ENCODE measurements around the gene STAMBPL1. TPM values are rescaled to one million over a fixed set of nuclear protein-coding genes. Genes with fewer than 3 reads are reported as not detected.

The STAMBPL1 gene
- total RNA-seq, 2 donors from 2014 or later, result 28.2 to 39.9 TPM

- peak overlapping the region; percentile 14 for H3K27ac Mint-ChIP-seq
- H3K9me3 Mint-ChIP-seq, result no peaks in the 10 kb centered on the region
- no peak for ATAC-seq (replicated peaks in 1 of 2)
- DNase-seq, result no peak
- peaks cover 84% of the 10 kb centered on the region for H3K4me1 Mint-ChIP-seq (ENCODE audit: low read depth)
- H3K27me3 Mint-ChIP-seq (ENCODE audit: low read depth), result no peaks in the 10 kb centered on the region
- no peak overlapping the region for H3K4me3 Mint-ChIP-seq
- peaks cover 0 to 2% of the 10 kb centered on the region in 2 donors for H3K36me3 Mint-ChIP-seq (ENCODE audit: insufficient read depth in 2 of 2)
These were observed 8.9 kb downstream of the STAMBPL1 start for GRCh38 chr10:88888810-88889445.

GRCh38 chr10:88889559-88890337, 9.7 kb downstream of the STAMBPL1 start:
- peaks cover 83% of the 10 kb centered on the region for H3K4me1 Mint-ChIP-seq (ENCODE audit: low read depth)
- no peaks in the 10 kb centered on the region for H3K9me3 Mint-ChIP-seq
- DNase-seq (no peak), ATAC-seq (replicated peaks in 1 of 2) (no peak)
- peaks cover 0 to 2% of the 10 kb centered on the region in 2 donors for H3K36me3 Mint-ChIP-seq (ENCODE audit: insufficient read depth in 2 of 2)
- H3K27me3 Mint-ChIP-seq (ENCODE audit: low read depth), result no peaks in the 10 kb centered on the region
- no peak overlapping the region for H3K27ac Mint-ChIP-seq
- H3K4me3 Mint-ChIP-seq, result peak overlapping the region in 1 of 2 donors; percentile 1

- H3K27ac Mint-ChIP-seq, result no peak overlapping the region
- no peaks in the 10 kb centered on the region for H3K27me3 Mint-ChIP-seq (ENCODE audit: low read depth)
- peaks cover 82% of the 10 kb centered on the region for H3K4me1 Mint-ChIP-seq (ENCODE audit: low read depth)
- no peak for ATAC-seq (replicated peaks in 1 of 2)
- no peak for DNase-seq
- H3K4me3 Mint-ChIP-seq, result no peak overlapping the region
- no peaks in the 10 kb centered on the region for H3K9me3 Mint-ChIP-seq
- H3K36me3 Mint-ChIP-seq (ENCODE audit: insufficient read depth in 2 of 2), result peaks cover 0 to 2% of the 10 kb centered on the region in 2 donors
These were observed 10.8 kb downstream of the STAMBPL1 start for GRCh38 chr10:88890681-88891381.

GRCh38 chr10:88892222-88892967, 12.3 kb downstream of the STAMBPL1 start:
- DNase-seq (no peak), ATAC-seq (replicated peaks in 1 of 2) (no peak)
- Mint-ChIP-seq H3K4me3 (no peak overlapping the region), H3K36me3 (ENCODE audit: insufficient read depth in 2 of 2) (peaks cover 0 to 2% of the 10 kb centered on the region in 2 donors), H3K27me3 (ENCODE audit: low read depth) (no peaks in the 10 kb centered on the region), H3K27ac (no peak overlapping the region), H3K4me1 (ENCODE audit: low read depth) (peaks cover 85% of the 10 kb centered on the region), H3K9me3 (no peaks in the 10 kb centered on the region)

- Mint-ChIP-seq H3K4me3 (no peak overlapping the region), H3K36me3 (ENCODE audit: insufficient read depth in 2 of 2) (peaks cover 0 to 2% of the 10 kb centered on the region in 2 donors), H3K27me3 (ENCODE audit: low read depth) (no peaks in the 10 kb centered on the region), H3K9me3 (no peaks in the 10 kb centered on the region), H3K27ac (no peak overlapping the region), H3K4me1 (ENCODE audit: low read depth) (peaks cover 86% of the 10 kb centered on the region)
- ATAC-seq (replicated peaks in 1 of 2) (no peak), DNase-seq (no peak)
These were observed 13.6 kb downstream of the STAMBPL1 start for GRCh38 chr10:88893611-88894010.

- peaks cover 84% of the 10 kb centered on the region for H3K4me1 Mint-ChIP-seq (ENCODE audit: low read depth)
- H3K9me3 Mint-ChIP-seq, result no peaks in the 10 kb centered on the region
- peaks cover 0 to 6% of the 10 kb centered on the region in 2 donors for H3K36me3 Mint-ChIP-seq (ENCODE audit: insufficient read depth in 2 of 2)
- H3K4me3 Mint-ChIP-seq, result no peak overlapping the region
- no peak for ATAC-seq (replicated peaks in 1 of 2)
- DNase-seq, result no peak
- no peak overlapping the region for H3K27ac Mint-ChIP-seq
- no peaks in the 10 kb centered on the region for H3K27me3 Mint-ChIP-seq (ENCODE audit: low read depth)
These were observed 15.2 kb downstream of the STAMBPL1 start for GRCh38 chr10:88895250-88895649.

- peaks cover 0 to 4% of the 10 kb centered on the region in 2 donors for H3K36me3 Mint-ChIP-seq (ENCODE audit: insufficient read depth in 2 of 2)
- H3K4me3 Mint-ChIP-seq, result peak overlapping the region; percentile 71 to 74
- no peaks in the 10 kb centered on the region for H3K9me3 Mint-ChIP-seq
- ATAC-seq (replicated peaks in 1 of 2) (no peak), DNase-seq (no peak)
- peaks cover 84% of the 10 kb centered on the region for H3K4me1 Mint-ChIP-seq (ENCODE audit: low read depth)
- H3K27me3 Mint-ChIP-seq (ENCODE audit: low read depth), result no peaks in the 10 kb centered on the region
- peak overlapping the region; percentile 66 for H3K27ac Mint-ChIP-seq
These were observed 16.4 kb downstream of the STAMBPL1 start for GRCh38 chr10:88896372-88896993.

GRCh38 chr10:88896994-88897853, 17.2 kb downstream of the STAMBPL1 start:
- DNase-seq (peak; percentile 33 to 44), ATAC-seq (replicated peaks in 1 of 2) (peak; percentile 75 to 76)
- Mint-ChIP-seq H3K4me3 (peak overlapping the region; percentile 71 to 74), H3K27ac (peak overlapping the region; percentile 66), H3K9me3 (no peaks in the 10 kb centered on the region), H3K36me3 (ENCODE audit: insufficient read depth in 2 of 2) (peaks cover 0 to 9% of the 10 kb centered on the region in 2 donors), H3K4me1 (ENCODE audit: low read depth) (peaks cover 84% of the 10 kb centered on the region), H3K27me3 (ENCODE audit: low read depth) (no peaks in the 10 kb centered on the region)

GRCh38 chr10:88898727-88899126, 18.7 kb downstream of the STAMBPL1 start:
- no peak for DNase-seq
- no peak for ATAC-seq (replicated peaks in 1 of 2)
- Mint-ChIP-seq H3K27me3 (ENCODE audit: low read depth) (no peaks in the 10 kb centered on the region), H3K36me3 (ENCODE audit: insufficient read depth in 2 of 2) (peaks cover 2 to 14% of the 10 kb centered on the region in 2 donors), H3K4me3 (peak overlapping the region; percentile 12 to 31), H3K9me3 (no peaks in the 10 kb centered on the region), H3K27ac (no peak overlapping the region), H3K4me1 (ENCODE audit: low read depth) (peaks cover 90% of the 10 kb centered on the region)

GRCh38 chr10:88899886-88900285, 19.8 kb downstream of the STAMBPL1 start:
- H3K4me1 Mint-ChIP-seq (ENCODE audit: low read depth), result peaks cover 84% of the 10 kb centered on the region
- no peak overlapping the region for H3K27ac Mint-ChIP-seq
- DNase-seq, result no peak
- no peaks in the 10 kb centered on the region for H3K9me3 Mint-ChIP-seq
- H3K27me3 Mint-ChIP-seq (ENCODE audit: low read depth), result no peaks in the 10 kb centered on the region
- ATAC-seq (replicated peaks in 1 of 2), result no peak
- peak overlapping the region in 1 of 2 donors; percentile 34 for H3K4me3 Mint-ChIP-seq
- H3K36me3 Mint-ChIP-seq (ENCODE audit: insufficient read depth in 2 of 2), result peaks cover 2 to 18% of the 10 kb centered on the region in 2 donors

- peaks cover 70% of the 10 kb centered on the region for H3K4me1 Mint-ChIP-seq (ENCODE audit: low read depth)
- no peaks in the 10 kb centered on the region for H3K27me3 Mint-ChIP-seq (ENCODE audit: low read depth)
- peak overlapping the region; percentile 63 to 74 for H3K4me3 Mint-ChIP-seq
- peak overlapping the region; percentile 96 for H3K27ac Mint-ChIP-seq
- no peak for DNase-seq
- H3K36me3 Mint-ChIP-seq (ENCODE audit: insufficient read depth in 2 of 2), result peaks cover 4 to 23% of the 10 kb centered on the region in 2 donors
- no peaks in the 10 kb centered on the region for H3K9me3 Mint-ChIP-seq
- peak; percentile 72 to 76 for ATAC-seq (replicated peaks in 1 of 2)
These were observed 21.4 kb downstream of the STAMBPL1 start for GRCh38 chr10:88901206-88901983.

All from activated T-cell treated with anti-CD3 and anti-CD28 coated beads, Interleukin-2, amount 50 U/mL, for 72 hours (primary cell).